Skeletal muscle satellite cell (primary cell): ENCODE data around the gene CES2.

Experiments
- H3K27me3 ChIP-seq: 2 replicates; pipeline ENCODE4 v1.7.0; 2013; ENCODE audit warnings: low read length; ENCODE audit not compliant: control insufficient read depth, insufficient read depth
- H3K36me3 ChIP-seq: 2 replicates; pipeline ENCODE4 v1.7.0; 2013; ENCODE audit warnings: mild to moderate bottlenecking, control low read depth, low read length; ENCODE audit not compliant: insufficient read depth
- H3K4me1 ChIP-seq: 2 replicates; pipeline ENCODE4 v1.7.0; 2013; ENCODE audit warnings: low read length; ENCODE audit not compliant: control insufficient read depth, insufficient read depth
- H3K4me2 ChIP-seq: 2 replicates; pipeline ENCODE4 v1.7.0; 2013; ENCODE audit warnings: mild to moderate bottlenecking, low read length
- H3K4me3 ChIP-seq: 2 replicates; pipeline ENCODE4 v1.7.0; 2013; ENCODE audit warnings: low read length
- H3K9ac ChIP-seq: 2 replicates; pipeline ENCODE4 v1.7.0; 2013; ENCODE audit warnings: mild to moderate bottlenecking, low read depth, low read length, moderate library complexity
- H3K9me3 ChIP-seq: replicated peaks from 2 replicates; pipeline ENCODE4 v1.7.0; 2013; ENCODE audit warnings: mild to moderate bottlenecking, control low read depth, low read length

Gene CES2

GRCh38 chr16:66904428-66904845, 30.9 kb upstream of the CES2 start:
- Histone ChIP-seq H3K27me3 (peaks cover 19% of the 10 kb centered on the region), H3K4me1 (peaks cover 11% of the 10 kb centered on the region), H3K4me2 (no peak overlapping the region), H3K36me3 (no peaks in the 10 kb centered on the region), H3K9me3 (no peaks in the 10 kb centered on the region), H3K9ac (no peak overlapping the region), H3K4me3 (no peak overlapping the region)

GRCh38 chr16:66904846-66905632, 30.3 kb upstream of the CES2 start:
- Histone ChIP-seq H3K36me3 (no peaks in the 10 kb centered on the region), H3K27me3 (peaks cover 19% of the 10 kb centered on the region)

GRCh38 chr16:66905633-66906539, 29.4 kb upstream of the CES2 start:
- Histone ChIP-seq H3K9me3 (no peaks in the 10 kb centered on the region), H3K36me3 (no peaks in the 10 kb centered on the region), H3K27me3 (peaks cover 19% of the 10 kb centered on the region), H3K4me2 (no peak overlapping the region), H3K9ac (no peak overlapping the region), H3K4me3 (no peak overlapping the region), H3K4me1 (no peaks in the 10 kb centered on the region)

More at GRCh38 chr16:66904846-66905632, 30.3 kb upstream of the CES2 start:
- Histone ChIP-seq H3K9ac (no peak overlapping the region), H3K9me3 (no peaks in the 10 kb centered on the region), H3K4me3 (no peak overlapping the region), H3K4me1 (peaks cover 5% of the 10 kb centered on the region), H3K4me2 (no peak overlapping the region)

- Histone ChIP-seq H3K36me3 (no peaks in the 10 kb centered on the region), H3K9ac (no peak overlapping the region), H3K27me3 (peaks cover 19% of the 10 kb centered on the region), H3K4me3 (no peak overlapping the region), H3K9me3 (no peaks in the 10 kb centered on the region), H3K4me2 (no peak overlapping the region), H3K4me1 (no peaks in the 10 kb centered on the region)
Measured at GRCh38 chr16:66906916-66907836, 28.1 kb upstream of the CES2 start.

- H3K4me1 ChIP-seq = no peaks in the 10 kb centered on the region
- H3K9ac ChIP-seq = no peak overlapping the region
- no peaks in the 10 kb centered on the region for H3K36me3 ChIP-seq
- H3K27me3 ChIP-seq = peaks cover 19% of the 10 kb centered on the region
- H3K4me3 ChIP-seq = no peak overlapping the region
- H3K9me3 ChIP-seq = no peaks in the 10 kb centered on the region
- no peak overlapping the region for H3K4me2 ChIP-seq
Measured at GRCh38 chr16:66908116-66908515, 27.2 kb upstream of the CES2 start.

GRCh38 chr16:66908762-66909559, 26.4 kb upstream of the CES2 start:
- Histone ChIP-seq H3K4me1 (no peaks in the 10 kb centered on the region), H3K9me3 (no peaks in the 10 kb centered on the region), H3K27me3 (peaks cover 19% of the 10 kb centered on the region), H3K4me2 (no peak overlapping the region), H3K36me3 (no peaks in the 10 kb centered on the region), H3K9ac (no peak overlapping the region), H3K4me3 (no peak overlapping the region)

GRCh38 chr16:66910175-66910940, 25.0 kb upstream of the CES2 start:
- H3K4me3 ChIP-seq = no peak overlapping the region
- H3K36me3 ChIP-seq = no peaks in the 10 kb centered on the region

GRCh38 chr16:66911112-66911511, 24.2 kb upstream of the CES2 start:
- no peaks in the 10 kb centered on the region for H3K36me3 ChIP-seq
- no peaks in the 10 kb centered on the region for H3K9me3 ChIP-seq
- H3K9ac ChIP-seq = no peak overlapping the region
- no peaks in the 10 kb centered on the region for H3K4me1 ChIP-seq
- H3K27me3 ChIP-seq = peaks cover 30% of the 10 kb centered on the region
- H3K4me3 ChIP-seq = no peak overlapping the region
- H3K4me2 ChIP-seq = no peak overlapping the region

More at GRCh38 chr16:66910175-66910940, 25.0 kb upstream of the CES2 start:
- Histone ChIP-seq H3K27me3 (peaks cover 25% of the 10 kb centered on the region), H3K9me3 (no peaks in the 10 kb centered on the region), H3K4me1 (no peaks in the 10 kb centered on the region), H3K9ac (no peak overlapping the region), H3K4me2 (no peak overlapping the region)

GRCh38 chr16:66911801-66912200, 23.5 kb upstream of the CES2 start:
- H3K27me3 ChIP-seq = peaks cover 31% of the 10 kb centered on the region
- H3K9me3 ChIP-seq = no peaks in the 10 kb centered on the region
- H3K4me3 ChIP-seq = no peak overlapping the region
- no peaks in the 10 kb centered on the region for H3K36me3 ChIP-seq
- H3K4me1 ChIP-seq = no peaks in the 10 kb centered on the region
- no peak overlapping the region for H3K4me2 ChIP-seq
- H3K9ac ChIP-seq = no peak overlapping the region

GRCh38 chr16:66913081-66913480, 22.2 kb upstream of the CES2 start:
- peaks cover 29% of the 10 kb centered on the region for H3K27me3 ChIP-seq
- no peak overlapping the region for H3K4me3 ChIP-seq
- H3K4me1 ChIP-seq = no peaks in the 10 kb centered on the region
- no peaks in the 10 kb centered on the region for H3K36me3 ChIP-seq
- H3K4me2 ChIP-seq = no peak overlapping the region
- H3K9me3 ChIP-seq = no peaks in the 10 kb centered on the region
- no peak overlapping the region for H3K9ac ChIP-seq
